HEK293 (cell line): ENCODE data around the gene CD2AP.

ENCODE experiments used
- SP2 ChIP-seq: fragments of 450-650 bp; formaldehyde crosslinking; IDR thresholded peaks from 2 replicates; pipeline ENCODE4 v1.5.1; 2016; ENCODE audit warnings: missing biosample characterization, missing genetic modification characterization
- ZBTB1 ChIP-seq: fragments of 450-650 bp; formaldehyde crosslinking; IDR thresholded peaks from 2 replicates; pipeline ENCODE4 v1.5.1; 2016; ENCODE audit warnings: missing biosample characterization, missing genetic modification characterization
- ZNF23 ChIP-seq: fragments of 450-650 bp; formaldehyde crosslinking; IDR thresholded peaks from 2 replicates; pipeline ENCODE4 v1.5.1; 2016; ENCODE audit warnings: missing biosample characterization, missing genetic modification characterization, borderline replicate concordance
- ZNF629 ChIP-seq: fragments of 450-650 bp; formaldehyde crosslinking; IDR thresholded peaks from 2 replicates; pipeline ENCODE4 v1.5.1; 2017; ENCODE audit warnings: missing biosample characterization, missing genetic modification characterization
- TF ChIP-seq, protein P1 (sequence below): fragments of 450-650 bp; formaldehyde crosslinking; IDR thresholded peaks from 2 replicates; pipeline ENCODE4 v1.5.1; 2016; ENCODE audit warnings: missing biosample characterization, missing genetic modification characterization
- TF ChIP-seq, protein P2 (sequence below): fragments of 450-650 bp; formaldehyde crosslinking; optimal IDR thresholded peaks from 2 replicates; pipeline ENCODE3; 2016; ENCODE audit warnings: missing biosample characterization, mild to moderate bottlenecking, missing genetic modification characterization

DNA sequence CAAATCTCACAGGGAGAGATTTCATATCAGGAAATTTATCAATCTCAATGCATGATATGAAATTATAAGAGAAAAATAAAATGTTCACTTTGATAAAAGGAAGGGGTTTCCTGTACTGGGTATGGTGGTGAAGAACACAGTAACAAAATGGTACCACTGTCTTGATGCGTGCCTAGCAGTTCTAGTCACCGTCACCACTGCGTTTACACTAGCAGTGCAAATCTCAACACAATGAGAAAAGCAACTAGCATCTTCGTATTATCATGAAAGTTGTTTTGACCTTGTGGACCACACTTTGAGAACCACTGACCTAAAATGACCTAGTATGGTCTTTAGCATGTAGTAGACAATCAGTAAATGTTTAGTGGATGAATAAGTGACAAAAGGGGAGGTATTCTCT lies 152.4 kb downstream of the CD2AP start:
- TF ChIP-seq, protein P1, sequence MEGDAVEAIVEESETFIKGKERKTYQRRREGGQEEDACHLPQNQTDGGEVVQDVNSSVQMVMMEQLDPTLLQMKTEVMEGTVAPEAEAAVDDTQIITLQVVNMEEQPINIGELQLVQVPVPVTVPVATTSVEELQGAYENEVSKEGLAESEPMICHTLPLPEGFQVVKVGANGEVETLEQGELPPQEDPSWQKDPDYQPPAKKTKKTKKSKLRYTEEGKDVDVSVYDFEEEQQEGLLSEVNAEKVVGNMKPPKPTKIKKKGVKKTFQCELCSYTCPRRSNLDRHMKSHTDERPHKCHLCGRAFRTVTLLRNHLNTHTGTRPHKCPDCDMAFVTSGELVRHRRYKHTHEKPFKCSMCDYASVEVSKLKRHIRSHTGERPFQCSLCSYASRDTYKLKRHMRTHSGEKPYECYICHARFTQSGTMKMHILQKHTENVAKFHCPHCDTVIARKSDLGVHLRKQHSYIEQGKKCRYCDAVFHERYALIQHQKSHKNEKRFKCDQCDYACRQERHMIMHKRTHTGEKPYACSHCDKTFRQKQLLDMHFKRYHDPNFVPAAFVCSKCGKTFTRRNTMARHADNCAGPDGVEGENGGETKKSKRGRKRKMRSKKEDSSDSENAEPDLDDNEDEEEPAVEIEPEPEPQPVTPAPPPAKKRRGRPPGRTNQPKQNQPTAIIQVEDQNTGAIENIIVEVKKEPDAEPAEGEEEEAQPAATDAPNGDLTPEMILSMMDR (tag by site-specific recombination): no peak
- TF ChIP-seq SP2 (no peak), ZNF629 (tag by site-specific recombination) (no peak), ZBTB1 (tag by site-specific recombination) (no peak), ZNF23 (tag by site-specific recombination) (no peak)
- TF ChIP-seq, protein P2, sequence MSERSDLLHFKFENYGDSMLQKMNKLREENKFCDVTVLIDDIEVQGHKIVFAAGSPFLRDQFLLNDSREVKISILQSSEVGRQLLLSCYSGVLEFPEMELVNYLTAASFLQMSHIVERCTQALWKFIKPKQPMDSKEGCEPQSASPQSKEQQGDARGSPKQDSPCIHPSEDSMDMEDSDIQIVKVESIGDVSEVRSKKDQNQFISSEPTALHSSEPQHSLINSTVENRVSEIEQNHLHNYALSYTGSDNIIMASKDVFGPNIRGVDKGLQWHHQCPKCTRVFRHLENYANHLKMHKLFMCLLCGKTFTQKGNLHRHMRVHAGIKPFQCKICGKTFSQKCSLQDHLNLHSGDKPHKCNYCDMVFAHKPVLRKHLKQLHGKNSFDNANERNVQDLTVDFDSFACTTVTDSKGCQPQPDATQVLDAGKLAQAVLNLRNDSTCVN: no peak
